GM12878 (cell line): Measurements from ENCODE around the gene VWA7.

ENCODE experiments used
- ASH2L ChIP-seq: fragments of 300-600, 200-600 bp; sonication (generic); IDR thresholded peaks from 2 replicates; pipeline ENCODE4 v1.6.1; 2017; ENCODE audit warnings: low read depth, mild to moderate bottlenecking, borderline replicate concordance
- ATF3 ChIP-seq: IDR thresholded peaks from 2 replicates; pipeline ENCODE4 v1.6.1; 2011; ENCODE audit warnings: low read depth, mild to moderate bottlenecking, low read length, moderate library complexity, borderline replicate concordance; ENCODE audit errors: extremely low read depth
- BACH1 ChIP-seq: fragments of 450-650 bp; IDR thresholded peaks from 2 replicates; pipeline ENCODE4 v1.6.1; 2017; ENCODE audit warnings: mild to moderate bottlenecking, borderline replicate concordance
- CREB1 ChIP-seq: IDR thresholded peaks from 2 replicates; pipeline ENCODE4 v1.6.1; 2012; ENCODE audit warnings: low read depth, mild to moderate bottlenecking, inconsistent platforms
- CTCF ChIP-seq, 3 experiments: IDR thresholded peaks in 2 of 3; conservative IDR thresholded peaks in 1 of 3; 2 replicates each; pipeline ENCODE4 v1.5.1; 2011; ENCODE audit warnings: low read depth in 3 of 3, low read length in 3 of 3, mild to moderate bottlenecking in 3 of 3, control low read depth in 2 of 3, moderate library complexity in 2 of 3, inconsistent platforms in 1 of 3, mixed read lengths in 1 of 3; ENCODE audit not compliant: control insufficient read depth in 2 of 3, insufficient read depth in 1 of 3; ENCODE audit errors: extremely low read depth in 1 of 3
- POLR2AphosphoS5 ChIP-seq: IDR thresholded peaks from 2 replicates; pipeline ENCODE4 v1.6.1; 2011; ENCODE audit warnings: mild to moderate bottlenecking, low read length, inconsistent platforms

- TF ChIP-seq CTCF (IDR thresholded peaks at IDR 0.05 in 2 of 3, conservative IDR thresholded peaks at IDR 0.05 in 1 of 3; ENCODE audit: control insufficient read depth in 2 of 3, extremely low read depth in 1 of 3, insufficient read depth in 1 of 3, low read depth in 3 of 3, low read length in 3 of 3) (no peak), BACH1 (no peak), POLR2AphosphoS5 (no peak), ASH2L (no peak), CREB1 (no peak), ATF3 (no peak)
Measured at GRCh38 chr6:31752739-31753319, 24.3 kb downstream of the VWA7 start.
